Karpas-422 (cell line): ENCODE data around the gene PERM1. TPM values are rescaled to one million over a fixed set of nuclear protein-coding genes. Genes with fewer than 3 reads are reported as not detected.
"Not testable (repeated sequence)": the region's sequence is repeated elsewhere in the genome, so short reads cannot be mapped to it uniquely, and the experiment has no call there.

ENCODE experiments used
- DNase-seq: peaks from one replicate; pipeline ENCODE4 v3.0.0-alpha.2; 2015
- H2AFZ ChIP-seq: fragments of 200-600 bp; sonication (generic); 2 replicates; pipeline ENCODE4 v1.6.1; 2014; ENCODE audit warnings: antibody characterized with exemption, low read length, mixed read lengths
- H3K27ac ChIP-seq: fragments of 200-600 bp; sonication (generic); 2 replicates; pipeline ENCODE4 v1.5.1; 2014; ENCODE audit warnings: mild to moderate bottlenecking, low read length, moderate library complexity
- H3K27me3 ChIP-seq: fragments of 200-600 bp; sonication (generic); 2 replicates; pipeline ENCODE4 v1.6.1; 2014; ENCODE audit warnings: low read length, mixed read lengths
- H3K36me3 ChIP-seq: fragments of 200-600 bp; sonication (generic); 2 replicates; pipeline ENCODE4 v1.6.1; 2014; ENCODE audit warnings: low read length, mixed read lengths; ENCODE audit not compliant: insufficient read depth
- H3K4me1 ChIP-seq: fragments of 200-600 bp; sonication (generic); 2 replicates; pipeline ENCODE4 v1.6.1; 2014; ENCODE audit warnings: mild to moderate bottlenecking, low read length, mixed read lengths
- H3K4me2 ChIP-seq: fragments of 200-600 bp; sonication (generic); 2 replicates; pipeline ENCODE4 v1.6.1; 2014; ENCODE audit warnings: low read length, low read depth, mild to moderate bottlenecking; ENCODE audit not compliant: poor library complexity, severe bottlenecking
- H3K4me3 ChIP-seq: fragments of 200-600 bp; sonication (generic); 2 replicates; pipeline ENCODE4 v1.5.1; 2014; ENCODE audit warnings: mild to moderate bottlenecking, antibody characterized with exemption, low read length, mixed read lengths
- H3K79me2 ChIP-seq: fragments of 200-600 bp; sonication (generic); 2 replicates; pipeline ENCODE4 v1.6.1; 2014; ENCODE audit warnings: mild to moderate bottlenecking, low read length, mixed read lengths
- H3K9ac ChIP-seq: fragments of 200-600 bp; sonication (generic); 2 replicates; pipeline ENCODE4 v1.6.0; 2014; ENCODE audit warnings: low read length
- H3K9me2 ChIP-seq: fragments of 200-600 bp; sonication (generic), shearing (Covaris generic); replicated peaks from 2 replicates; pipeline ENCODE4 v1.6.0; 2014; ENCODE audit warnings: mild to moderate bottlenecking, low read length, moderate library complexity; ENCODE audit not compliant: insufficient read depth
- H3K9me3 ChIP-seq: fragments of 300-700, 200-600 bp; sonication (generic); 2 replicates; pipeline ENCODE4 v1.6.1; 2014; ENCODE audit warnings: low read length, mixed read lengths
- H4K20me1 ChIP-seq: fragments of 200-600 bp; sonication (generic); 2 replicates; pipeline ENCODE4 v1.6.1; 2014; ENCODE audit warnings: mild to moderate bottlenecking, antibody characterized with exemption, low read length, low read depth; ENCODE audit not compliant: insufficient read depth
- total RNA-seq: library from RNA; depleted of rRNA; stranded (reverse); fragments of >200 nt; shearing (Covaris generic); gene quantifications from 2 replicates; pipeline ENCODE4 v1.2.3, GENCODE V29; 2014; ENCODE audit warnings: low replicate concordance

Gene PERM1
- total RNA-seq, 1 experiment from 2014 or later: not detected

GRCh38 chr1:1018321-1018685 is 36.4 kb upstream of the PERM1 start:
- not testable (repeated sequence) for H3K9me3 ChIP-seq, DNase-seq

GRCh38 chr1:1017397-1018320 is 35.8 kb upstream of the PERM1 start:
- not testable (repeated sequence) for DNase-seq, H2AFZ ChIP-seq, H4K20me1 ChIP-seq, H3K4me3 ChIP-seq, H3K9me2 ChIP-seq, H3K36me3 ChIP-seq, H3K27me3 ChIP-seq, H3K4me2 ChIP-seq, H3K9me3 ChIP-seq, H3K27ac ChIP-seq, H3K79me2 ChIP-seq, H3K9ac ChIP-seq
- H3K4me1 ChIP-seq: peaks cover 31% of the 10 kb centered on the region

More at GRCh38 chr1:1018321-1018685, 36.4 kb upstream of the PERM1 start:
- H3K9me2 ChIP-seq, H3K79me2 ChIP-seq, H3K4me3 ChIP-seq, H3K36me3 ChIP-seq, H3K4me2 ChIP-seq, H2AFZ ChIP-seq, H3K9ac ChIP-seq, H4K20me1 ChIP-seq, H3K27ac ChIP-seq, H3K27me3 ChIP-seq: not testable (repeated sequence)
- H3K4me1 ChIP-seq: peaks cover 26% of the 10 kb centered on the region

- Histone ChIP-seq H3K9me3 (no peaks in the 10 kb centered on the region), H2AFZ (no peak overlapping the region), H3K4me2 (peak overlapping the region; percentile 91), H3K36me3 (no peaks in the 10 kb centered on the region), H3K4me1 (peaks cover 27% of the 10 kb centered on the region), H3K27ac (no peak overlapping the region), H3K27me3 (no peaks in the 10 kb centered on the region), H3K9ac (0 out of 2 replicates have a peak overlapping the region, but pooled peaks have one; percentile 72), H3K4me3 (peak overlapping the region; percentile 75; the same call in 1 of the 2 replicates), H3K79me2 (no peaks in the 10 kb centered on the region), H4K20me1 (no peaks in the 10 kb centered on the region), H3K9me2 (no peaks in the 10 kb centered on the region)
- peak; percentile 69 for DNase-seq
These were observed 33.1 kb upstream of the PERM1 start for GRCh38 chr1:1014799-1015681.

GRCh38 chr1:1013922-1014648 is 32.2 kb upstream of the PERM1 start:
- Histone ChIP-seq H3K36me3 (no peaks in the 10 kb centered on the region), H3K9ac (peak overlapping the region; percentile 72), H3K4me3 (peak overlapping the region; percentile 75), H4K20me1 (no peaks in the 10 kb centered on the region), H3K9me3 (no peaks in the 10 kb centered on the region), H3K9me2 (no peaks in the 10 kb centered on the region), H3K4me1 (peaks cover 27% of the 10 kb centered on the region), H3K27ac (no peak overlapping the region), H3K27me3 (no peaks in the 10 kb centered on the region), H2AFZ (peak overlapping the region; percentile 93; the same call in 1 of the 2 replicates), H3K79me2 (no peaks in the 10 kb centered on the region), H3K4me2 (peak overlapping the region; percentile 91)
- no peak for DNase-seq

GRCh38 chr1:1013105-1013921 is 31.4 kb upstream of the PERM1 start, which contains the start of gene ISG15:
TSS of gene ISG15 (plus strand) at chr1:1013497. CDS start at chr1:1013574, 77 bp downstream.
- no peaks in the 10 kb centered on the region for H3K79me2 ChIP-seq
- H3K36me3 ChIP-seq: no peaks in the 10 kb centered on the region
- H3K9ac ChIP-seq: peak within 1 kb of the TSS; percentile 72
- no peaks in the 10 kb centered on the region for H4K20me1 ChIP-seq
- H3K9me2 ChIP-seq: no peaks in the 10 kb centered on the region
- H3K27me3 ChIP-seq: no peaks in the 10 kb centered on the region
- peak; percentile 93 for DNase-seq
- H3K27ac ChIP-seq: peak within 1 kb of the TSS; percentile 11; the same call in 1 of the 2 replicates
- peak within 1 kb of the TSS; percentile 75 for H3K4me3 ChIP-seq
- peaks cover 27% of the 10 kb centered on the region for H3K4me1 ChIP-seq
- peak within 1 kb of the TSS; percentile 93 for H2AFZ ChIP-seq
- H3K4me2 ChIP-seq: peak within 1 kb of the TSS; percentile 91
- no peaks in the 10 kb centered on the region for H3K9me3 ChIP-seq

- peak overlapping the region; percentile 93 for H2AFZ ChIP-seq
- not testable (repeated sequence) for H3K27me3 ChIP-seq
- peak overlapping the region; percentile 72 for H3K9ac ChIP-seq
These were observed 30.8 kb upstream of the PERM1 start for GRCh38 chr1:1012736-1013104.

DNA sequence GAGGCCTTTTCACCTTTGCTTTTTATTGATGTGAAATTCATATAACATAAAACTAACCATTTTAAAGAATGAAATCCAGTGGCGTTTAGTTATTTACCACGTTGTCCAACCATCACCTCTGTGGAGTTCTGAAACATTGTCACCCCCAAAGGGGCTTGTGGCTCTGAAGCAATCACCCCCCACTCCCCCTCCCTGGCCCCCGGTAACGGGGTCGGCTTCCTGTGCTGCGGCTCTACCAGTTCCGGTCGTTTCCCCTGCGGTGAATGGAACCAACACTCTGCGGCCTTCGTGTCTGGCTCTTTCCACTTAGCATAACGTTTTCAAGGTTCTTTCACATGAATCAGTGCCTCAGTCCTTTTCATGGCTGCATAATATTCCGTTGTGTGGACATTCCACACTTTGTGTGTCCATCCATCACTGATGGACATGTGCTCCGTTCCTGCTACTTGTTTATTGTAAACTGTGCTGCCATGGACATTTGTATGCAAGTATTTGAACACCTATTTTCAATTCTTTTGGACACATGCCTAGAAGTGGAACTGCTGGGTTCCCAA is 29.6 kb upstream of the PERM1 start:
- Histone ChIP-seq H3K79me2 (no peaks in the 10 kb centered on the region), H3K27me3 (no peaks in the 10 kb centered on the region), H2AFZ (no peak overlapping the region), H3K9me2 (no peaks in the 10 kb centered on the region), H3K36me3 (no peaks in the 10 kb centered on the region), H3K4me3 (no peak overlapping the region), H3K4me1 (peaks cover 27% of the 10 kb centered on the region), H4K20me1 (no peaks in the 10 kb centered on the region), H3K4me2 (no peak overlapping the region), H3K9ac (no peak overlapping the region), H3K9me3 (no peaks in the 10 kb centered on the region), H3K27ac (no peak overlapping the region)
- no peak for DNase-seq

More at GRCh38 chr1:1012736-1013104, 30.8 kb upstream of the PERM1 start:
- Histone ChIP-seq H3K4me1 (peaks cover 27% of the 10 kb centered on the region), H3K4me3 (peak overlapping the region; percentile 75), H3K27ac (peak overlapping the region; percentile 11; the same call in 1 of the 2 replicates), H3K4me2 (peak overlapping the region; percentile 91)
- H3K9me2 ChIP-seq, H3K79me2 ChIP-seq, H3K9me3 ChIP-seq, DNase-seq, H4K20me1 ChIP-seq, H3K36me3 ChIP-seq: not testable (repeated sequence)
